Motor neuron (in vitro differentiated cells): ENCODE results near the gene ATP2A3. TPM values are rescaled to one million over a fixed set of nuclear protein-coding genes. Genes with fewer than 3 reads are reported as not detected.

Source experiments
- ATAC-seq, 8 experiments: fragments of 200-7000 bp; cut with Tn5 transposase; replicated peaks in 6 of 8; 2 replicates each; pipeline ENCODE4 v1.8.0; 2021; ENCODE audit warnings: mild to moderate bottlenecking in 8 of 8, moderate library complexity in 8 of 8
- H3K27ac ChIP-seq, 2 donors: fragments of 250-450 bp; sonication (Bioruptor Pico); 2 replicates each; pipeline ENCODE4 v1.9.0; 2021; ENCODE audit warnings: antibody characterized with exemption in 2 of 2, mild to moderate bottlenecking in 2 of 2, moderate library complexity in 1 of 2
- H3K4me1 ChIP-seq, 2 donors: fragments of 250-450 bp; sonication (Bioruptor Pico); replicated peaks in 1 of 2; 2 replicates each; pipeline ENCODE4 v1.6.1; 2021; ENCODE audit warnings: antibody characterized with exemption in 2 of 2, mild to moderate bottlenecking in 2 of 2, moderate library complexity in 1 of 2
- H3K4me3 ChIP-seq, 5 donors: fragments of 250-450 bp; sonication (Bioruptor Pico); 2 replicates each; pipeline ENCODE4 v1.9.0; 2021; ENCODE audit warnings: antibody characterized with exemption in 5 of 5, mild to moderate bottlenecking in 5 of 5, moderate library complexity in 4 of 5
- WGBS, 10 experiments: fragments of 450-650 bp; shearing (Covaris generic); methylation state at CpG; one replicate each; pipeline ENCODE4 v1.0.0; 2022; 5-methylcytosine and 5-hydroxymethylcytosine counted together
- in situ Hi-C, 9 experiments: fragments of 400-800 bp; cut with MboI; loops; one replicate each; pipeline ENCODE4 v1.15.0; 2021; ENCODE audit warnings: low sequenced_read_pairs in 9 of 9, low pct_unique_long_range_greater_than_20kb in 2 of 9; ENCODE audit not compliant: unreplicated experiment in 9 of 9
- total RNA-seq, 8 experiments: library from RNA; unstranded; fragments of 300-600 nt; gene quantifications; 2 replicates each; pipeline versions ENCODE4 v1.2.3 to v1.2.4, GENCODE V29; 2022

Gene ATP2A3
- total RNA-seq, 8 experiments from 2014 or later, result 0.07 to 3.9 (median 1.00) TPM

DNA sequence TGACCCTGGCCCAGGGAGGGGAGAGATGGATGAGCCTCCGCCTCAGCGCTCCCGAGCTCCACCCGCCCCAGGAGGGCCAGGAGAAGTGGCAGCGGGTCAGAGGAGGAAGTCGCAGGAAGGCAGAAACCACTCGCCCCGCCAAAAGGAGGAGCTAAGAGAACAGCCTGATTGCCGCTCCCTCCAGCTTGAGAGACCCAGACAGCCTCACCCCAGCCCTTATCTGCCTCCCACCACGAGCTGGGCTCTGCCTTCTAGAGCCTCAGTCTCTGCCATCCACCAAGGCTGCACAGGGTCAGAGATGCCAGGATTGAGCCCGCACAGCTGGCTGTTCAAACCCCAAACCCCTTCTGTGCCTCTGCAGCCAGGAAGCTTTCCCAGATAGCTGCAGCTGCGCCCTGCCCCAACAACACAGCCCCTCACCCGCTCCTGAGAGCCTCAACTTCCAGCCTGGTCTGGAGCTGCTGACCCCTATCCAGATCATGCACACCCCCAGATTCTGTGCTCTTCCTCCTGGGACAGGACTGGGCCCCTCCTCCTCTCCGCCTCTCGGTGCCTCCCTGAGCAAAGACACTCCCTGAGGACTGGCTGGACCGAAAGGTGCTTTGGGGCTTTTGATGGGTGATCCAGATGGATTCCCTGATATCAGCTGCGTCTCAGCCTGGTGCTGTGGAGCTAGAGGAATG, 1.0 kb upstream of the ATP2A3 start:
- 23 to 67% (median 54%) methylated on average over 1 to 4 of the region's 17 CpGs; no CpG with 5 or more reads in 4 of the 10 experiments for WGBS, 10 experiments
- in situ Hi-C loops, result no loop called here
- peak in 7 of 8 experiments; percentile 34 to 81 (median 53) for ATAC-seq
- H3K4me1 ChIP-seq, result peaks cover 0 to 4% of the 10 kb centered on the region in 2 donors
- H3K4me3 ChIP-seq, result no peak overlapping the region
- H3K27ac ChIP-seq, result no peak overlapping the region

DNA sequence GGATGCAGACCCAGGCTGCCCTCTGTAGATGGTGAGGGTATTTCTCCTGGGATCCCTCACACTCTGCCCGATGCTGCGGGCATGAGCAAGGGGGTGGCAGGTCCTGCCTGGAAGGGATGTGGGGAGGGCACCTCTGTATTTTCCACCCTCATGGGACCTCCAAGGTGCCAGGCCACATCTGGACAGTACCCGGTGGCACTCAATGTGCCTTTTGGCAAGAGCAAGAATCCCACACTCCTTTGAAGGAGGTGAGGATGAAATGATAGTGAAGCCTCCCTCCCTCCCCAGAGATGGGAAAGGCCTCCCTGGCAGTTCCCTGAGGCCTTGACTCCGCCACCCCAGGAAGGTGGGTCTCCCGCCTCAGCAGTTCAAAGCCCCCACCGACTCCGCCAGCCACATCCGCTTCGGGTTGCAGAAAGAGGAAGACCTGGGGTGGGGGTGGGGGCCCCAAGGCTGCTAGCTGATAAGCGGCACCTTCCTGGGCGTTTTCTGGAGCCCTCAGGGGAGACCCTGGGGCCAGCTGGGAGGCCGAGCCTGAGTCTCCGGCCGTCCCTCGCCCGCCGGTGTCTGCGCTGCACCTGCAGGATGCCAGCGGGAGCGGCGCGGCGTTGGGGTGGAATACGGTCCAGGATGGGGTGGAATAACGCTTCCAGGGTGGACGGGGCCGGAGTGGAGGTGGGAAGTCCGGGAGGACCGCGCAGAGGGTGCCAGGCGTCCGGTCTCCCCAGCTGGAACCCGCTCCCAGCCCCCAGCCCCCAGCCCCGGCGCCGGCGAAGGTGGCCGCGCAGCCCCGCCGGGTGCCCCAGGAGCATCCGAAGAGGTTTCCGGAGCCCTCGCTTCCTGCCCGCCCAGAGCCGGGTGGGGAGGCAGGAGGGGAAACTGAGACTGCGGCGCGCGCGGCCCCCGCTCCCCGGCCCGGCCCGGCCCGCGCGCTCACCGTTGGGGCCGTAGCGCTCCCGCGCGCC, 718 bp downstream of the ATP2A3 start:
- peak in 1 of 8 experiments; percentile 6 for ATAC-seq
- H3K4me3 ChIP-seq, result no peak overlapping the region
- 0 to 73% (median 20%) methylated on average over 2 to 4 of the region's 64 CpGs; no CpG with 5 or more reads in 6 of the 10 experiments for WGBS, 10 experiments

DNA sequence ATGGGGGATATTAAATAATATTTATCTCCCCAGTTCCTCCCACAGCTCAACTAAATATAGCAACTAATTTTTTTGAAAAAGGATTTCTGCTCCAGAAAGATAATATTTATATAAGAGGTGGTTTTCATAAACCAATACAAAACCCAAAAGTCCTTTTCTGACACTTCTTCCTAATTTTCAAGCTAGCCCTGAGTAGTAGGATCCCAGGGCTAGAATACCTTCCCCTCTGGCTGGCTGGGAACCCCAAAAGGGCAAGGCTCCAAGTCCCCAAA, 1.3 kb downstream of the ATP2A3 start:
- Histone ChIP-seq H3K4me1 (peaks cover 0 to 13% of the 10 kb centered on the region in 2 donors), H3K4me3 (no peak overlapping the region), H3K27ac (no peak overlapping the region)
- in situ Hi-C loops, result no loop called here
- ATAC-seq, result no peak

More for the DNA sequence above, 718 bp downstream of the ATP2A3 start:
- in situ Hi-C loops, result no loop called here
- peaks cover 0 to 13% of the 10 kb centered on the region in 2 donors for H3K4me1 ChIP-seq
- H3K27ac ChIP-seq, result no peak overlapping the region

DNA sequence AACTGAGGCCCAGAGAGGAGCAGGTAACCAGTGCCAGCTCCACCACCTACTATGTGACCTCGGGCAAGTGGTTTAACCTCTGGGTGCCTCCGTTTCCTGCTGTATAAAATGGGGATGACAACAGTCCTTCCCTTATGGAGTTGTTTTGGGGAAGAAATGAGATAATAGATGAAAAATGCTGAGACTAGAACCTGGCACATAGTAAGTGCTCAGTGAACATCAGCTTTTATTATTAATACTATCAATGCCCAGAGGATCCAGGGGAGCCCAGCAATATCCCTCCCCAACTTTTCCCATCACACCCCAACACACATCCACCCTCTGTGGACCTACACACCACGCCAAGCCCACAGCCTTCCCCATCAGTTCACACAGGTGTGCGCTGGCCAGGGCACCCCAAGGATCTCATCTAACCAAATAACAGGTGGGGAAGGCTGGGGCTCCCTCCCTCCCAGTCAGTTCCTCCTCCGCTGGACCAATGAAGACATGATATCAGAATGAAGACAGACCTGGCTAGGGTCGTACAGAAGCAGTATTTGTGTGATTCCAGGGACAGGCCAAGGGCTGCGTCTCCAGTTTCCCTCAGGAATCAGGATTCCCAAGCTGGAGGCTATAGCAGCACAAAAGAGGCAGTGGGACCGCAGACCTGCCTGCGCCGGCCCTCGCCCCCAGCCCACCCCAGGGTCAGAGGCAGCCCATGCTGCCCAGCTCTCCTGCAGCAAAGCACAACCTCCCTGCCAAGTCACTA, 1.8 kb downstream of the ATP2A3 start:
- H3K4me3 ChIP-seq, result no peak overlapping the region
- no peak overlapping the region for H3K27ac ChIP-seq
- peaks cover 0 to 13% of the 10 kb centered on the region in 2 donors for H3K4me1 ChIP-seq
- ATAC-seq, result no peak
- 57 to 80% (median 61%) methylated on average over 1 to 6 of the region's 11 CpGs; no CpG with 5 or more reads in 4 of the 10 experiments for WGBS, 10 experiments
- in situ Hi-C loops, result no loop called here

DNA sequence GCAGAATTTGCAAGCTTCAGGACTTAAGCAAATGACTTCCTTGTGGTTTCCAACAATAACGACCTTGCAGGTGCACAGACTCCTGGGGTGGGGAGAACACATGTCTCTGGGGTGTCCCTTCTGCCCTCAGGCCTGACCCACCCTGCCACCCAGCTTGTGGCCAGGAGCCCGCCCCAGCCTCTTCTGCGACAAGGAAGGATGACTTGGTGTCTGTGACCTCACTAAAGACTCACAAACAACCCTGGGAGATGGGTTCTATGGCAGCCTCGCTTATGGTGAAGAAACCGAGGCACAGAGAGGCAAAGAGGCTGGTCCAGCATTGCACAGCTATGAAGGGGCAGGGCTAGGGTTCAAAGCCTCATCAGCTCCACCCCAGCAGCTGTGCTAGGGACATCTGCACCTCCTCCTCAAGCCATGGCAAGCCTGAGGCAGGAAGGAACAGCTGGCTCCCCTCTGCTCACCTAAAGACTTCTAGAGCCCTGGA, 2.6 kb downstream of the ATP2A3 start:
- Histone ChIP-seq H3K4me1 (peaks cover 2 to 13% of the 10 kb centered on the region in 2 donors), H3K4me3 (no peak overlapping the region), H3K27ac (no peak overlapping the region)
- in situ Hi-C loops, result no loop called here
- no peak for ATAC-seq
- 50 to 60% (median 60%) methylated on average over 2 to 3 of the region's 5 CpGs; no CpG with 5 or more reads in 7 of the 10 experiments for WGBS, 10 experiments

DNA sequence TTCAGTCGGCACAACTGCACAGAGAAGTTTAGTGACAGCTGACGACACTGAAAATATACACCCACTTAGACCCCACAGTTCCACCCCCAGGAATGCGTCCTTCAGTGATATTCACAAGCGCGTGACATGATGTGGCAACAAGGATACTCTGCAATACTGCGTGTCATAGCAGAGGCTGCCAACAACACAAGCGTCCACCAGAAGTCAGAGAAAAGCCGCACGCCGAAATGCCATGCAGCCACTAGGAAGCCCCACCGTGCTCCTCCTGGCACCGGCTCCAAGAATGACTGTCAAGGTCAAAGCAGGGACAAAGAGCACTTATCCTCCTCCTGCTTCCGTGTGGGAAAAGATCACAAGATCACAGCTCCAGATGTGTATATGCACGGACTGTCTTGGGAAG, 3.5 kb downstream of the ATP2A3 start:
- peak in 1 of 8 experiments; percentile 5 for ATAC-seq
- 20 to 70% (median 51%) methylated on average over 1 to 5 of the region's 14 CpGs; no CpG with 5 or more reads in 6 of the 10 experiments for WGBS, 10 experiments
- in situ Hi-C loops, result no loop called here
- Histone ChIP-seq H3K27ac (no peak overlapping the region), H3K4me1 (peaks cover 6 to 13% of the 10 kb centered on the region in 2 donors), H3K4me3 (no peak overlapping the region)

DNA sequence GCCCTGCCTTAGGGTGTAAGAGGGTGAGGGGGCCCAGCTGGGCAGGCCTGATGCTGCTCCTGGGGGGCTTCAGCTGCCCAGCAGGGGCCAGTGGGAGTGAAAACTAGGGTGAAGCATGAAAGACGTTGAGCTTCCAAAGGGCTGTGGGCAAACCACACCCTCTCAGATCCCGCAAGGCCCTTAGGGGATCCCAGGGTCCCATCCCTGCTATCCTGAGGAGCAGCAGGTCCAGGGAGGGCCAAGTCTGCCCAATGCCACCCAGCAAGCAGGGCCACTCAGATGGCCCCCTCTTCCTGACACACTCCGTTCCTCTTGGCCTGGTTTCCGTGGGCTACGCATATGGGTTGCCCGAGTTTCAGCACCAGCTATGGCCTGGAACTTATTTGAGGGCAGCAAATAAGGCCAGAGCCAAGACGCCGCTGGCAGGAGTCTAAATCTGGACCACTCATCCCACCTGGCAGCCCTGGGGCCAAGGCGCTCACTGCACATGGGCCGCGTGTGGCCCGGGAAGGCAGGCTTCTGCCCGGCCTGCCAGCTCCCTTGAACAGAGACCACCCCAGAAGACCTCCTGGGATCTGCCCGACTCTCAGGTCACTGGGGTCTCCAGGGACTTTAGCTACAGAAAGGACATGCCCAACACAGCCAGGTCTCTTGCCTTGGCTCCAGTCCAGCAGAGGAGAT, 4.2 kb downstream of the ATP2A3 start:
- ATAC-seq, result peak in 1 of 8 experiments; percentile 6
- Histone ChIP-seq H3K4me3 (no peak overlapping the region), H3K27ac (no peak overlapping the region), H3K4me1 (peaks cover 6 to 13% of the 10 kb centered on the region in 2 donors)
- in situ Hi-C loops, result no loop called here
- 86 to 94% (median 91%) methylated on average over 2 to 7 of the region's 14 CpGs; no CpG with 5 or more reads in 5 of the 10 experiments for WGBS, 10 experiments

DNA sequence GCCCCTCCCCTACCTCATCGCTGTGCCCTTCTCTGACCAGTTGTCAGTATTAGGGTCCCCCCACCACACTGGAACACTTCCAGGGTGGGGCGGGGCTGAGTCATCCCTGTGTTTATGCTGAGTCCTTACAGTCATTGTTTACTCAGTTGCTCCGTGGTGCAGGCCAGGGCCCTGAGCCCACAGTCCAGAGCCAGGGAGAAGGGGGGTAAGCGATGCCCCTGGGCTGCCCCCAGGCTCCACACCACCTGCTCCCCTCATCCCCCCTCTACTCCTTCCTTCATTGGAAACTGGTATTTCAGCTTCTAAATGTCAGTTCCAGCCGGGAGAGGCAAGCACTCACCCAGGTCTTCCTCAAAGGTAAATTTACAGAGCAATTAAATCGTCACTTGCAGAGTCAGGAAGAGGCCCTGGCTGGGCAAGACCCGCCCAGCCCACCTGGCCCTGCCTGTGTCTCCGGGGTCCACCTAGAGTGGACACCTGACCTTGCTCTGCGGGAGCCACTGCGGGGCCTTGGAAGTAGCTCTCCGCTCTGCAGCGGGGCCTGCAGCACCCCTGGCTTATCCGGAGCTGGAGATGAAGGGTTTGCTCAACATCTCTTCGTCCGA, 4.8 kb downstream of the ATP2A3 start:
- Histone ChIP-seq H3K4me1 (peaks cover 6 to 16% of the 10 kb centered on the region in 2 donors), H3K27ac (no peak overlapping the region), H3K4me3 (no peak overlapping the region)
- WGBS, 10 experiments, result 18 to 100% (median 50%) methylated on average over 1 to 3 of the region's 15 CpGs; no CpG with 5 or more reads in 4 of the 10 experiments
- in situ Hi-C loops, result no loop called here
- peak; percentile 51 to 91 (median 72) for ATAC-seq

DNA sequence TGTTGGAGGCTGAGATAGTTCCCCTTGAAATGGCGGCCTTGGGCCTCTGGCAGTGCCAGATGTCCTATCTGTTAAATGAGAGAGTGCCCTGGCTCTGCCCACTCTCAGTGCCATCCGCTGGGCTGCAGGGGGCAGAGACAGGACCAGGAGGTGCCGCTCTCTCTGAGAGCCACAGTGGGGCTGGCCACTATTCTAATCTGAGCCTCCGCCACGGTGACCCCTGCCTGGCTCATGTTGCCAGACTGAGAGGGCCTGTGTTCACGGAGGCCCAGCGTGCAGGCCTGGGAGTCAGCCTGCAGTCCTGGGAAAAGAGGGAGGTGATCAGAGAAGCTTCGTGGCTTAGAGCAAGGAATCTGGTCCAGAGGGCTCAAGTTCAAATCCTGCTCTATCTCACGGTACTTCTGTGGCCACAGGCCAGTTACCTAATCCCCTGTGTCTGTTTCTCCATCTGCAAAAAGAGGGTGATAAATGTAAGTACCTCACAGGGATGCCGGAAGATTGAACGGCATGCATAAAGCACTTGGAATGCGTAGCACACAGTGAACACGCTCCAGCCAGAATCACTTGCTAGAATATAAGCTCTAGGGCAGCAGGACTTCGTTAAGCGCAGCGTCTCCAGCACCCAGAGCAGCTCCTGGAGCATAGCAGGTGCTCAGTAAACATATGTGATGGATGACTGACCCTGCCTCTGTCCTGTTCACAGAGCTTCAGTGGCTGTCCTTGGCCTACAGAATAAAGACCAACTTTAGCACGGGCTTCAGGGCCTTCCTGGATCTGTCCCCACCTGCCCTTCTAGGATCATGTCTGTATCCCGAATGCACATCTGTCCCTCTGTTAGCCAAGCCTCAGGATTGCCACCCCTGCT, 6.3 kb downstream of the ATP2A3 start:
- Histone ChIP-seq H3K27ac (no peak overlapping the region), H3K4me1 (peaks cover 6 to 16% of the 10 kb centered on the region in 2 donors), H3K4me3 (no peak overlapping the region)
- 50 to 100% (median 81%) methylated on average over 1 to 11 of the region's 18 CpGs for WGBS, 10 experiments
- in situ Hi-C loops, result no loop called here
- peak in 1 of 8 experiments; percentile 22 for ATAC-seq

DNA sequence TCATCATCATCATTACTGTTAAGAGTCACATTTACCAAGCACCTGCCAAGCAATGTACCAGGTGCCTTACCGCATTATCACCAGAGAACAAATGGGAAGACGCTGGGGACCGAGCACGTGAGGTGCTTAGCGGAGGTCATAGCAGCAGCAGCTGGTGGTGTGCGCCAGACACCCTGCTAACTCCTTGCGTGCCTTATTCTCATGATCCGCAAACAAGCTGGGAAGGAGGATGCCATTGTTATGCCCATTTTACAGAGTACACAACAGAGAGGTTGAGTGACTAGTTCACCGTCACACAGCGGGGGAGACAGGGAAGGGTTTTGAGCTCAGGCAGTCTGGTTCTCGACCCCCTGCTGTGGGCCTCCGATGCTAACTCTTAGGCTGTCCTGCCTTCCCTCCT, 7.3 kb downstream of the ATP2A3 start:
- peaks cover 6 to 16% of the 10 kb centered on the region in 2 donors for H3K4me1 ChIP-seq
- H3K27ac ChIP-seq, result no peak overlapping the region
- WGBS, 10 experiments, result 80 to 100% (median 84%) methylated on average over 1 to 7 of the region's 12 CpGs; no CpG with 5 or more reads in 4 of the 10 experiments
- in situ Hi-C loops, result no loop called here
- no peak overlapping the region for H3K4me3 ChIP-seq
- ATAC-seq, result no peak

DNA sequence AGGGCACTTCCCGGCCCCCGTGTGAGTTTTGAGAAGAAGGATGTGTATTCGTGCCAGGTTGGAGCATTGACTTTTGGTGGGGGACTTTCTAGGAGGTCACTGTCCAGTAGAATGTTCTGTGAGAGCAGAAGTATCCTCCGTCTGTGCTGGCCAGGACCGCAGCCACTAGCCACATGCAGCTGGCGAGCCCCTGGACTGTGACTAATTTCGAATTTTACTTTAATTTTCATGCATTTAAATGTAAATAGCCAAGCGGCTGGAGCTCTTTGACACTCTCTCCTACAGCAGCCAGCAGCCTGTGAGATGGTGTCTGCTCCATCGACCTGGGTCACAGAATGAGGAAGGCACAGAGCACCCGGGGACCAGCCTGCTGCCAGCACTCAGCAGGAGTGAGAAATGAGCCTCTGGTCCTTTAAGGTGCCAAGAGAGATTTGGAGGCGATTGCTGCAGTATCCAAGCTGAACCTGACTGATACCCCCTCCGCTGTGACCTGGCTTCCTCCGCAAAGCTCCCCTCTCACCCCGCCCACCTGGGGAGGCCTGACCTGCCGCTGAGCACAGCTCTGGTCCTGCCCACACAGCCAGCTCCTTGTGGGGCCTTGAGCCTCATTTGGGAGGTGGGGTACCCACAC, 7.8 kb downstream of the ATP2A3 start:
- H3K27ac ChIP-seq, result no peak overlapping the region
- in situ Hi-C loops, result no loop called here
- 20 to 54% (median 47%) methylated on average over 1 to 8 of the region's 15 CpGs; no CpG with 5 or more reads in 1 of the 10 experiments for WGBS, 10 experiments
- peak in 6 of 8 experiments; percentile 12 to 52 (median 34) for ATAC-seq
- peaks cover 6 to 16% of the 10 kb centered on the region in 2 donors for H3K4me1 ChIP-seq
- H3K4me3 ChIP-seq, result no peak overlapping the region
